Measurements from ENCODE around the gene TMA7B.

DNA sequence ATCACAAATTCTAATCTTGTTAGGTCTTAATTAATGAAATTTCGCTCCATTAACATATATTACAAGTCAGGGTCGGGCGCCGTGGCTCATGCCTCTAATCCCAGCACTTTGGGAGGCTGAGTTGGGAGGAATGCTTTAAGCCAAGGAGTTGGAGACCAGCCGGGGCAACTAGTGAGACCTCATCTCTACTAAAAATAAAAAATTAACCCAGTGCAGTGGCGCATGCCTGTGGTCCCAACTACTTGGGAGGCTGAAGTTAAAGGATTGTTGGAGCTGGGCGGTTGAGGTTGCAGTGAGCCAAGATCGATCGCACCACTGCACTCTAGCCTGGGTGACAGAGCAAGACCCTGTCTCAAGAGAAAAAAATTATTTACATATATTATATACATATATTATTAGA, 1.9 kb downstream of the TMA7B start:
- TF ChIP-seq, protein P1, sequence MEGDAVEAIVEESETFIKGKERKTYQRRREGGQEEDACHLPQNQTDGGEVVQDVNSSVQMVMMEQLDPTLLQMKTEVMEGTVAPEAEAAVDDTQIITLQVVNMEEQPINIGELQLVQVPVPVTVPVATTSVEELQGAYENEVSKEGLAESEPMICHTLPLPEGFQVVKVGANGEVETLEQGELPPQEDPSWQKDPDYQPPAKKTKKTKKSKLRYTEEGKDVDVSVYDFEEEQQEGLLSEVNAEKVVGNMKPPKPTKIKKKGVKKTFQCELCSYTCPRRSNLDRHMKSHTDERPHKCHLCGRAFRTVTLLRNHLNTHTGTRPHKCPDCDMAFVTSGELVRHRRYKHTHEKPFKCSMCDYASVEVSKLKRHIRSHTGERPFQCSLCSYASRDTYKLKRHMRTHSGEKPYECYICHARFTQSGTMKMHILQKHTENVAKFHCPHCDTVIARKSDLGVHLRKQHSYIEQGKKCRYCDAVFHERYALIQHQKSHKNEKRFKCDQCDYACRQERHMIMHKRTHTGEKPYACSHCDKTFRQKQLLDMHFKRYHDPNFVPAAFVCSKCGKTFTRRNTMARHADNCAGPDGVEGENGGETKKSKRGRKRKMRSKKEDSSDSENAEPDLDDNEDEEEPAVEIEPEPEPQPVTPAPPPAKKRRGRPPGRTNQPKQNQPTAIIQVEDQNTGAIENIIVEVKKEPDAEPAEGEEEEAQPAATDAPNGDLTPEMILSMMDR (IDR thresholded peaks at IDR 0.05; ENCODE audit: low read length): no peak
- TF ChIP-seq EZH2 (optimal IDR thresholded peaks at IDR 0.05; ENCODE audit: low read depth, low read length): no peak
